CD4-positive, alpha-beta T cell treated with Interleukin-17A for 4 hours (primary cell): ENCODE results near the gene MAX.
A peak's percentile ranks its signal among the peaks of the same experiment; 100 is the strongest.

Source experiments
- DNase-seq: peaks from one replicate; pipeline ENCODE4 v3.0.0-alpha.2; 2020; ENCODE audit warnings: mixed read lengths

The MAX gene

GRCh38 chr14:65102441-65103149 is at the start of gene MAX:
Gene MAX (minus strand): TSS chr14:65102517. CDS start chr14:65102339, 178 bp downstream.
- DNase-seq: peak; percentile 97

GRCh38 chr14:65151609-65151956 is 49.3 kb upstream of the MAX start:
- DNase-seq: no peak

GRCh38 chr14:65150898-65151608 is 48.7 kb upstream of the MAX start:
- DNase-seq: no peak

GRCh38 chr14:65149116-65149515 is 46.8 kb upstream of the MAX start:
- DNase-seq: no peak

- no peak for DNase-seq
Observed at GRCh38 chr14:65144170-65144569, 41.9 kb upstream of the MAX start.

- no peak for DNase-seq
Observed at GRCh38 chr14:65142914-65143625, 40.8 kb upstream of the MAX start.

- DNase-seq: no peak
Observed at GRCh38 chr14:65142429-65142828, 40.1 kb upstream of the MAX start.

GRCh38 chr14:65141523-65141922 is 39.2 kb upstream of the MAX start:
- DNase-seq: no peak

GRCh38 chr14:65137648-65138307 is 35.5 kb upstream of the MAX start:
- no peak for DNase-seq

- peak; percentile 13 for DNase-seq
Observed at GRCh38 chr14:65134651-65135579, 32.6 kb upstream of the MAX start.

GRCh38 chr14:65132855-65133254 is 30.5 kb upstream of the MAX start:
- DNase-seq: no peak

GRCh38 chr14:65131301-65131701 is 29.0 kb upstream of the MAX start:
- DNase-seq: no peak

GRCh38 chr14:65128096-65128495 is 25.8 kb upstream of the MAX start:
- DNase-seq: no peak

- no peak for DNase-seq
Observed at GRCh38 chr14:65117769-65118745, 15.7 kb upstream of the MAX start.

- no peak for DNase-seq
Observed at GRCh38 chr14:65115615-65116014, 13.3 kb upstream of the MAX start.

GRCh38 chr14:65110525-65110924 is 8.2 kb upstream of the MAX start:
- DNase-seq: no peak

GRCh38 chr14:65109357-65109756 is 7.0 kb upstream of the MAX start:
- DNase-seq: no peak

GRCh38 chr14:65107200-65107599 is 4.9 kb upstream of the MAX start:
- no peak for DNase-seq

GRCh38 chr14:65106736-65107135 is 4.4 kb upstream of the MAX start:
- DNase-seq: no peak

GRCh38 chr14:65106316-65106715 is 4.0 kb upstream of the MAX start:
- no peak for DNase-seq

GRCh38 chr14:65104791-65105190 is 2.5 kb upstream of the MAX start:
- DNase-seq: no peak
